PC-3 (cell line): ENCODE measurements around the gene ADRM1. TPM values are rescaled to one million over a fixed set of nuclear protein-coding genes. Genes with fewer than 3 reads are reported as not detected.

Source experiments
- ATAC-seq: fragments of 200-7000 bp; cut with Tn5 transposase; 2 replicates; pipeline ENCODE4 v1.9.1; 2020; ENCODE audit warnings: mild to moderate bottlenecking, moderate library complexity
- BruUV-seq: library from RNA; stranded (reverse); fragments of 400-500 nt; replicated peaks from 2 replicates; lab custom pipeline; 2021; lab: Mats Ljungman, UMichigan
- CTCF ChIA-PET: fragments of 300-600 bp; sonication (Branson Sonifier 250); formaldehyde crosslinking; loops from one replicate; lab custom pipeline; 2022; ENCODE audit warnings: antibody characterized with exemption; lab: Charles Lee
- POLR2A ChIA-PET: fragments of 300-600 bp; sonication (Branson Sonifier 250); formaldehyde crosslinking; loops from one replicate; lab custom pipeline; 2022; ENCODE audit warnings: antibody characterized with exemption; ENCODE audit not compliant: unreplicated experiment; lab: Charles Lee
- DNase-seq: peaks from one replicate; pipeline ENCODE4 v3.0.0-alpha.2; 2015
- H2AFZ ChIP-seq: fragments of 300-600 bp; sonication (generic); 2 replicates; pipeline ENCODE4 v1.6.0; 2016; ENCODE audit warnings: antibody characterized with exemption, low read length
- H3F3A ChIP-seq: fragments of 300-600 bp; sonication (generic); one replicate; pipeline ENCODE4 v1.6.0; 2017; ENCODE audit warnings: antibody characterized with exemption, low read length, control low read depth, mild to moderate bottlenecking; ENCODE audit not compliant: unreplicated experiment
- H3K27ac ChIP-seq: fragments of 300-600 bp; sonication (generic); 2 replicates; pipeline ENCODE4 v1.5.1; 2016; ENCODE audit warnings: mild to moderate bottlenecking, low read length
- H3K27me3 ChIP-seq: fragments of 300-600 bp; sonication (generic); 2 replicates; pipeline ENCODE4 v1.6.1; 2016; ENCODE audit warnings: low read length, mixed read lengths
- H3K36me3 ChIP-seq: fragments of 300-600 bp; sonication (generic); 2 replicates; pipeline ENCODE4 v1.6.1; 2016; ENCODE audit warnings: low read depth, mixed run types, low read length, mixed read lengths
- H3K4me1 ChIP-seq: fragments of 300-600 bp; sonication (generic); 2 replicates; pipeline ENCODE4 v1.5.1; 2016; ENCODE audit warnings: low read length; ENCODE audit not compliant: insufficient read depth
- H3K4me2 ChIP-seq: fragments of 300-600 bp; sonication (generic); 2 replicates; pipeline ENCODE4 v1.6.0; 2016; ENCODE audit warnings: low read length
- H3K4me3 ChIP-seq: fragments of 300-600 bp; sonication (generic); 2 replicates; pipeline ENCODE4 v1.5.1; 2016; ENCODE audit warnings: mild to moderate bottlenecking, low read length, mixed read lengths
- H3K79me2 ChIP-seq: fragments of 300-600 bp; sonication (generic); 2 replicates; pipeline ENCODE4 v1.6.1; 2017; ENCODE audit warnings: low read length, mixed read lengths
- H3K9ac ChIP-seq: fragments of 300-600 bp; sonication (generic); 2 replicates; pipeline ENCODE4 v1.6.0; 2016; ENCODE audit warnings: mild to moderate bottlenecking, low read length
- H3K9me2 ChIP-seq: fragments of 300-600 bp; sonication (generic); replicated peaks from 2 replicates; pipeline ENCODE4 v1.6.1; 2016; ENCODE audit warnings: mixed run types, low read length, mixed read lengths
- H3K9me3 ChIP-seq: fragments of 300-600 bp; sonication (generic); 2 replicates; pipeline ENCODE4 v1.6.1; 2016; ENCODE audit warnings: low read length, mixed read lengths
- H4K20me1 ChIP-seq: fragments of 300-600 bp; sonication (generic); 2 replicates; pipeline ENCODE4 v1.6.1; 2016; ENCODE audit warnings: low read length, mixed read lengths
- EZH2 ChIP-seq: fragments of 300-600 bp; sonication (generic); IDR thresholded peaks from one replicate; pipeline ENCODE4 v1.6.1; 2017; ENCODE audit warnings: antibody characterized with exemption, mild to moderate bottlenecking, low read length; ENCODE audit not compliant: unreplicated experiment
- EZH2phosphoT487 ChIP-seq: fragments of 300-600 bp; sonication (generic); IDR thresholded peaks from 2 replicates; pipeline ENCODE4 v1.6.1; 2018; ENCODE audit warnings: mild to moderate bottlenecking, antibody characterized with exemption, low read length, borderline replicate concordance
- intact Hi-C: fragments of 100-400 bp; cut with micrococcal nuclease; formaldehyde crosslinking; loops from 2 replicates; pipeline ENCODE4 v1.9.0; 2023
- total RNA-seq: library from RNA; depleted of rRNA; stranded (reverse); fragments of >200 nt; gene quantifications from 2 replicates; pipeline ENCODE4 v1.2.3, GENCODE V29; 2014
- TF ChIP-seq, protein P1 (sequence below): fragments of 300-600 bp; sonication (generic); conservative IDR thresholded peaks from 2 replicates; pipeline ENCODE4 v1.5.1; 2017; ENCODE audit warnings: antibody characterized with exemption, low read depth, mild to moderate bottlenecking, low read length

The ADRM1 gene
- total RNA-seq, 1 experiment from 2014 or later, result 374 TPM

- BruUV-seq, result no TSS peak
- no peak overlapping the region for H3K4me2 ChIP-seq
- no peak for TF ChIP-seq EZH2
- TF ChIP-seq, protein P1, sequence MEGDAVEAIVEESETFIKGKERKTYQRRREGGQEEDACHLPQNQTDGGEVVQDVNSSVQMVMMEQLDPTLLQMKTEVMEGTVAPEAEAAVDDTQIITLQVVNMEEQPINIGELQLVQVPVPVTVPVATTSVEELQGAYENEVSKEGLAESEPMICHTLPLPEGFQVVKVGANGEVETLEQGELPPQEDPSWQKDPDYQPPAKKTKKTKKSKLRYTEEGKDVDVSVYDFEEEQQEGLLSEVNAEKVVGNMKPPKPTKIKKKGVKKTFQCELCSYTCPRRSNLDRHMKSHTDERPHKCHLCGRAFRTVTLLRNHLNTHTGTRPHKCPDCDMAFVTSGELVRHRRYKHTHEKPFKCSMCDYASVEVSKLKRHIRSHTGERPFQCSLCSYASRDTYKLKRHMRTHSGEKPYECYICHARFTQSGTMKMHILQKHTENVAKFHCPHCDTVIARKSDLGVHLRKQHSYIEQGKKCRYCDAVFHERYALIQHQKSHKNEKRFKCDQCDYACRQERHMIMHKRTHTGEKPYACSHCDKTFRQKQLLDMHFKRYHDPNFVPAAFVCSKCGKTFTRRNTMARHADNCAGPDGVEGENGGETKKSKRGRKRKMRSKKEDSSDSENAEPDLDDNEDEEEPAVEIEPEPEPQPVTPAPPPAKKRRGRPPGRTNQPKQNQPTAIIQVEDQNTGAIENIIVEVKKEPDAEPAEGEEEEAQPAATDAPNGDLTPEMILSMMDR, result no peak
- TF ChIP-seq EZH2phosphoT487, result no peak
- peaks cover 34% of the 10 kb centered on the region; the same call in 1 of the 2 replicates for H3K36me3 ChIP-seq
- POLR2A ChIA-PET, result no interaction called here
- H4K20me1 ChIP-seq, result no peaks in the 10 kb centered on the region
- intact Hi-C loops, result no loop called here
- no peaks in the 10 kb centered on the region for H3K9me2 ChIP-seq
- H3K9ac ChIP-seq, result no peak overlapping the region
- no peak overlapping the region for H2AFZ ChIP-seq
- H3F3A ChIP-seq, result no peaks in the 10 kb centered on the region
- H3K27me3 ChIP-seq, result no peaks in the 10 kb centered on the region
- ATAC-seq, result no peak
- H3K79me2 ChIP-seq, result no peaks in the 10 kb centered on the region
- H3K9me3 ChIP-seq, result no peaks in the 10 kb centered on the region
- no peak overlapping the region for H3K4me3 ChIP-seq
- no peak overlapping the region for H3K27ac ChIP-seq
- no peak for DNase-seq
- CTCF ChIA-PET, result no interaction called here
- H3K4me1 ChIP-seq, result no peaks in the 10 kb centered on the region
These were observed 25.5 kb upstream of the ADRM1 start for GRCh38 chr20:62277253-62277652.

DNA sequence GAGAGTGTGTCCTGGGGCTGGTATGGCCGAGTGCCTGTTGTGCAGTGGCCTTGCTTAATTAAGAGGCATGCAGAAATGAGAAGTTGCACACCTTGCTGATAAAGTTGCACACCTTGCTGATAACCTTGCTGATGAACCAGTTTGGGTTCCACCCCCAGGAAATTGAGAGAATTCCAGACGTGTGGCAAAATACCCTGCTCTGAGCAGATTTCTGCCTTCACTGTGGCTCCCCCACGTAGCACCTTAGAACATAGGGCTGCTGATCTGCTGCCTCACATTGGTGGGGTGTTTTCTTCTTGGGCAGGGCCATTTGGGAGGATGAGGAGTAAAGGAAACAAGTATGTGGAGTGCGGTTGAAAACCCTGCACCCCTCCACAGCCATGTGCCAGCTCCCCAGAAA, 22.5 kb upstream of the ADRM1 start:
- Histone ChIP-seq H3K9me2 (no peaks in the 10 kb centered on the region), H3K27me3 (no peaks in the 10 kb centered on the region), H3K36me3 (peaks cover 29% of the 10 kb centered on the region; the same call in 1 of the 2 replicates), H3K4me1 (no peaks in the 10 kb centered on the region), H3K4me2 (no peak overlapping the region), H3F3A (no peaks in the 10 kb centered on the region), H2AFZ (no peak overlapping the region), H3K79me2 (no peaks in the 10 kb centered on the region), H3K27ac (no peak overlapping the region), H4K20me1 (no peaks in the 10 kb centered on the region), H3K9ac (no peak overlapping the region), H3K9me3 (no peaks in the 10 kb centered on the region), H3K4me3 (no peak overlapping the region)
- no peak for DNase-seq
- ChIA-PET POLR2A (no interaction called here), CTCF (no interaction called here)
- ATAC-seq, result no peak
- TF ChIP-seq EZH2phosphoT487 (no peak), EZH2 (no peak)
- TF ChIP-seq, protein P1, result no peak
- no TSS peak for BruUV-seq
- intact Hi-C loops, result no loop called here

GRCh38 chr20:62281161-62281933, 21.4 kb upstream of the ADRM1 start:
- ATAC-seq (no peak), DNase-seq (no peak)
- H4K20me1 ChIP-seq, result no peaks in the 10 kb centered on the region
- peaks cover 29% of the 10 kb centered on the region; the same call in 1 of the 2 replicates for H3K36me3 ChIP-seq
- POLR2A ChIA-PET, result no interaction called here
- H3F3A ChIP-seq, result no peaks in the 10 kb centered on the region
- H2AFZ ChIP-seq, result no peak overlapping the region
- H3K4me1 ChIP-seq, result no peaks in the 10 kb centered on the region
- intact Hi-C loops, result no loop called here
- no peak overlapping the region for H3K4me2 ChIP-seq
- no peaks in the 10 kb centered on the region for H3K27me3 ChIP-seq
- no TSS peak for BruUV-seq
- no peak overlapping the region for H3K9ac ChIP-seq
- H3K27ac ChIP-seq, result no peak overlapping the region
- no peak overlapping the region for H3K4me3 ChIP-seq
- no peaks in the 10 kb centered on the region for H3K79me2 ChIP-seq
- CTCF ChIA-PET, result no interaction called here
- H3K9me2 ChIP-seq, result no peaks in the 10 kb centered on the region
- TF ChIP-seq EZH2 (no peak), EZH2phosphoT487 (no peak)
- TF ChIP-seq, protein P1, result no peak
- H3K9me3 ChIP-seq, result no peaks in the 10 kb centered on the region
